Glutamatergic neuron (in vitro differentiated cells): ENCODE results near the gene CAMTA1. TPM values are rescaled to one million over a fixed set of nuclear protein-coding genes. Genes with fewer than 3 reads are reported as not detected.

Source experiments
- DNase-seq: peaks from one replicate; pipeline ENCODE4 v3.0.0; 2022
- H3K27ac Mint-ChIP-seq: one replicate; pipeline ENCODE4 v1.8.0; 2020; ENCODE audit warnings: mild to moderate bottlenecking, mixed read lengths, inconsistent platforms; ENCODE audit not compliant: unreplicated experiment
- H3K27me3 Mint-ChIP-seq: one replicate; pipeline ENCODE4 v1.8.0; 2020; ENCODE audit warnings: mild to moderate bottlenecking, moderate library complexity, mixed read lengths, inconsistent platforms; ENCODE audit not compliant: unreplicated experiment
- H3K36me3 Mint-ChIP-seq: one replicate; pipeline ENCODE4 v1.8.0; 2020; ENCODE audit warnings: mild to moderate bottlenecking, mixed read lengths, inconsistent platforms; ENCODE audit not compliant: unreplicated experiment
- H3K4me1 Mint-ChIP-seq: one replicate; pipeline ENCODE4 v1.8.0; 2020; ENCODE audit warnings: mild to moderate bottlenecking, low read depth, mixed read lengths, inconsistent platforms; ENCODE audit not compliant: unreplicated experiment
- H3K4me3 Mint-ChIP-seq: one replicate; pipeline ENCODE4 v1.8.0; 2020; ENCODE audit warnings: mild to moderate bottlenecking, mixed read lengths, inconsistent platforms; ENCODE audit not compliant: unreplicated experiment
- H3K9me3 Mint-ChIP-seq: one replicate; pipeline ENCODE4 v1.8.0; 2020; ENCODE audit warnings: mild to moderate bottlenecking, moderate library complexity, mixed read lengths, inconsistent platforms; ENCODE audit not compliant: unreplicated experiment
- total RNA-seq: library from RNA; stranded (reverse); fragmentation: NEBNext Ultra II Directional; extraction: Animal tissue kit (Norgen Biotek cat#: 25700); gene quantifications from one replicate; pipeline ENCODE4 v1.2.1, GENCODE V29; 2021; ENCODE audit not compliant: unreplicated experiment
- TF ChIP-seq, protein P1 (sequence below): fragments of 200-600 bp; sonication (generic); IDR thresholded peaks from one replicate; pipeline ENCODE4 v1.5.0; 2021; ENCODE audit not compliant: partially characterized antibody, unreplicated experiment

The CAMTA1 gene
- total RNA-seq, 1 donor from 2014 or later: 77.2 TPM

DNA sequence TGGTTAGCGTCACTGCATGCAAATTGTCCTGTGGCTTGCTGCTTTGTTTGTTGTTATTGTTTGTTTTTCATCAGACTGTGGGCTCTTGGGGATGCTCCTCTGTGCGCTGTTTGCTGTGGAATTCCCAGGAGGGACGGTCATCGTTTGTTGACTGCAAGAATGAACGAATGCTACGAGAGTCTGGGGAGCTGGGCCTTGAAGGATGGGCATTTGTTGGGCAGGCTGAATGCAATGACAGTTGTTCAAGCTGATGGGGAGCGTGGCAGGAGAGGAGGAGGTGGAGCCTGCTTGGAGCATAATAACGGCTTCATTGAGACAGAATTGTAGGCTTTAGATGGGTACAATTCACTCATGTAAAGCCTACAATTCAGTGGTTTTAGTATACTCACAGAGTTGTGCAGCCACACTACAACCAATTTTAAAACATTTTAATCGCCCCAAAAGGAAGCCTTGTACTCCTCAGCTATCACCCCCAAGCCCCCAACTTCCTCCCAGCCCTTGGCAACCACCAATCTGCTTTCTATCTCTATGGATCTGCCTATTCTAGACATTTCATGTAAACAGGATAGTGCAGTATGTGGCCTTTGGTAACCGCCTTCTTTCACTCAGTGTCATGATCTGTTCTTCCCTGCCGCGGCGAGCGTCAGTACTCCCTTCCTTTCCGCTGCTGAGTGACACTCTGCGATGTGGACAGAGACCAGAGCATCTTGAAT, 190.2 kb downstream of the CAMTA1 start:
- H3K4me1 Mint-ChIP-seq: no peaks in the 10 kb centered on the region
- peaks cover 3% of the 10 kb centered on the region for H3K9me3 Mint-ChIP-seq
- no peak for DNase-seq
- no peak overlapping the region for H3K27ac Mint-ChIP-seq
- peaks cover 8% of the 10 kb centered on the region for H3K36me3 Mint-ChIP-seq
- peaks cover 6% of the 10 kb centered on the region for H3K27me3 Mint-ChIP-seq
- H3K4me3 Mint-ChIP-seq: no peak overlapping the region
- TF ChIP-seq, protein P1, sequence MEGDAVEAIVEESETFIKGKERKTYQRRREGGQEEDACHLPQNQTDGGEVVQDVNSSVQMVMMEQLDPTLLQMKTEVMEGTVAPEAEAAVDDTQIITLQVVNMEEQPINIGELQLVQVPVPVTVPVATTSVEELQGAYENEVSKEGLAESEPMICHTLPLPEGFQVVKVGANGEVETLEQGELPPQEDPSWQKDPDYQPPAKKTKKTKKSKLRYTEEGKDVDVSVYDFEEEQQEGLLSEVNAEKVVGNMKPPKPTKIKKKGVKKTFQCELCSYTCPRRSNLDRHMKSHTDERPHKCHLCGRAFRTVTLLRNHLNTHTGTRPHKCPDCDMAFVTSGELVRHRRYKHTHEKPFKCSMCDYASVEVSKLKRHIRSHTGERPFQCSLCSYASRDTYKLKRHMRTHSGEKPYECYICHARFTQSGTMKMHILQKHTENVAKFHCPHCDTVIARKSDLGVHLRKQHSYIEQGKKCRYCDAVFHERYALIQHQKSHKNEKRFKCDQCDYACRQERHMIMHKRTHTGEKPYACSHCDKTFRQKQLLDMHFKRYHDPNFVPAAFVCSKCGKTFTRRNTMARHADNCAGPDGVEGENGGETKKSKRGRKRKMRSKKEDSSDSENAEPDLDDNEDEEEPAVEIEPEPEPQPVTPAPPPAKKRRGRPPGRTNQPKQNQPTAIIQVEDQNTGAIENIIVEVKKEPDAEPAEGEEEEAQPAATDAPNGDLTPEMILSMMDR: no peak

DNA sequence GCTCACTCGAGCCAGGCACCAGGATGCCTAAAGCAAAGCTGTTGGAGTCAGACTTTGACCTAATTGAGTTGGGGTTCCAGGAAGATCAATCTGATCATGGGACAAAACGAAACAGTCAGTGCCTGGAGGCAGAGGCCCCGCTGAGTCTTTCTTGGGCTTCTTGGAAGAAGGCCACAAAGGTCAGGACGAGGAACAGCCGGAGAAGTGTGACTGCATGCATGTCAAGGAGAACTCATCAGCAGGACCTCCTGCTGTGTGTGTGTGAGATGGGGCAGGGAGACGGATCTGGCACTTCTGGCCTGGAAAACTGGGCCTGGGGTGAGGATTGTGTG, 190.8 kb downstream of the CAMTA1 start:
- Mint-ChIP-seq H3K9me3 (peaks cover 3% of the 10 kb centered on the region), H3K27me3 (peaks cover 6% of the 10 kb centered on the region), H3K4me3 (no peak overlapping the region), H3K4me1 (no peaks in the 10 kb centered on the region), H3K36me3 (peaks cover 8% of the 10 kb centered on the region), H3K27ac (no peak overlapping the region)
- DNase-seq: no peak
- TF ChIP-seq, protein P1: no peak

DNA sequence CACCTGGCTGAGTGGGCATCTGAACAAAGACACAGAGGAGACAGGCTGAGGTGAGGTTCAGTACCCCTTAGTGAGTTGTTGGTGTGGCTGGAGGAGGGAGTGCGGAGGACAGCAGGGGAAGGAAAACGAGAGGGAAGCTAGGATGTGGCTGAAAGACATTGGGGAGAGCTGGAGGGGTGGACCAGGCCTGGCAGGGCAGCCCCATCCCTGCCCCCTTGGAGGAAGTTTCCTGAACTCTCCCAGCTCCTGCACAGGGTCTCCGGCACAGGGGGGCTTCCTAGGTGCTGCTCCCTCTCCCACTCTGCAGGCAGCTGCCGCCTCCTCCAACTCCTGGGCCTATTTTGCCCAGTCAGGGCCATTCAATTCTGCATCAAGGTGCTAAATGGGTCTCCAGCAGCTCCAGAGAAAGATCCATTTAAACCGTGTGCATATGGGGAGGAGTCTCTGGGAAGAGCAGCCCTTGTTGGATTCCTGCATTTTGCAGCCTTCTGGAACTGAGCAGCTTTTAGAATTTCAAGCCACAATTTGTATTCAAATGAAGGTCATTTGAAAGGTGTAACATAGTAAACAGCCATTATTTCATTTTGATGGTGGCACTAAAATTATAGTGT, 193.9 kb downstream of the CAMTA1 start:
- Mint-ChIP-seq H3K36me3 (peaks cover 8% of the 10 kb centered on the region), H3K27ac (no peak overlapping the region), H3K4me1 (no peaks in the 10 kb centered on the region), H3K27me3 (peaks cover 4% of the 10 kb centered on the region), H3K4me3 (no peak overlapping the region), H3K9me3 (peaks cover 3% of the 10 kb centered on the region)
- DNase-seq: no peak
- TF ChIP-seq, protein P1: no peak

DNA sequence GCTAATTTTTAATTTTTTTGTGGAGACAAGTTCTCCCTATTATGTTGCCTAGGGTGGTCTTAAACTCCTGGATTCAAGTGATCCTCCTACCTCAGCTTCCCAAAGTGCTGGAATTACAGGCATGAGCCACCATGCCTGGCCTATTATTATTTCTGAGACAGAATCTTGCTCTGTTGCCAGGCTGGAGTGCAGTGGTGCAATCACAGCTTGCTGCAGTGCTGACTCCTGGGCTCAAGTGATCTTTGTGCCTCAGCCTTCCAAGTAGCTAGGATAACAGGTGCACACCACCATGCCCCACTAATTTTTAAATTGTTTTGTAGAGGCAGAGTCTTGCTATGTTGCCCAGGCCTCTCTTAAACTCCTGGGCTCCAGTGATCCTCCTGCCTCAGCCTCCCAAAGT, 196.3 kb downstream of the CAMTA1 start:
- Mint-ChIP-seq H3K4me3 (no peak overlapping the region), H3K27me3 (no peaks in the 10 kb centered on the region), H3K9me3 (peaks cover 3% of the 10 kb centered on the region), H3K27ac (no peak overlapping the region), H3K4me1 (no peaks in the 10 kb centered on the region), H3K36me3 (no peaks in the 10 kb centered on the region)
- TF ChIP-seq, protein P1: no peak
- no peak for DNase-seq

DNA sequence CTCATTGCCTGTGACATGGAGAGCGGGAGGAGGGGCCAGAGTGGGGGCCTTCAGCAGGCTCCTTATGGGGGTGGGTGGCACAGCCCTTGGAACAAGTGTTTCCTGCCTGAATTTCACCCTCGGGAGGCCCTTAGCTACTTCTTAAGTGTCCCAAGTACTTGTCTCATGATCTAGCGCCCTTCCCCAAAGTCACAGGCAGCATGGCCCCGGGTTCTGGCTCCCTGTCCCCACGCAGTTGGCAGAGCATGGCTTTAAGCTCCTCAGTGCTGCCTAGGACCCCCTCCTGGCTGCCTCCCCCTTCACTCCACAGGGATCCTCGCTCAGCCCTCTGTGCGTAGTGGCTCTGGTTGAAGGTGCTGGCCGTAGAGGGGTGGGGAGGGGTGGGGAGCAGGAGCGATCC, 197.2 kb downstream of the CAMTA1 start:
- H3K4me3 Mint-ChIP-seq: no peak overlapping the region
- H3K27me3 Mint-ChIP-seq: no peaks in the 10 kb centered on the region
- H3K36me3 Mint-ChIP-seq: no peaks in the 10 kb centered on the region
- H3K27ac Mint-ChIP-seq: no peak overlapping the region
- TF ChIP-seq, protein P1: no peak
- H3K9me3 Mint-ChIP-seq: peaks cover 3% of the 10 kb centered on the region
- H3K4me1 Mint-ChIP-seq: no peaks in the 10 kb centered on the region
- no peak for DNase-seq
